ENCODE measurements around the gene MYO1D.
"Not testable (repeated sequence)": the region's sequence is repeated elsewhere in the genome, so short reads cannot be mapped to it uniquely, and the experiment has no call there.

MYO1D gene

GRCh38 chr17:32727681-32728080 is 149.2 kb downstream of the MYO1D start:
- no peak for DNase-seq (ENCODE audit: low spot score)

- DNase-seq (ENCODE audit: low spot score) = no peak
Observed at GRCh38 chr17:32725697-32726096, 151.2 kb downstream of the MYO1D start.

GRCh38 chr17:32723310-32723955 is 153.5 kb downstream of the MYO1D start:
- peak; percentile 80 for DNase-seq (ENCODE audit: low spot score)

GRCh38 chr17:32722733-32723132 is 154.2 kb downstream of the MYO1D start:
- no peak for DNase-seq (ENCODE audit: low spot score)

- DNase-seq (ENCODE audit: low spot score) = no peak
Observed at GRCh38 chr17:32720671-32721070, 156.3 kb downstream of the MYO1D start.

GRCh38 chr17:32719689-32720088 is 157.2 kb downstream of the MYO1D start:
- peak; percentile 88 for DNase-seq (ENCODE audit: low spot score)

GRCh38 chr17:32714922-32715321 is 162.0 kb downstream of the MYO1D start:
- not testable (repeated sequence) for DNase-seq (ENCODE audit: low spot score)

GRCh38 chr17:32714206-32714605 is 162.7 kb downstream of the MYO1D start:
- not testable (repeated sequence) for DNase-seq (ENCODE audit: low spot score)

- DNase-seq (ENCODE audit: low spot score) = no peak
Observed at GRCh38 chr17:32713081-32713480, 163.8 kb downstream of the MYO1D start.

- DNase-seq (ENCODE audit: low spot score) = no peak
Observed at GRCh38 chr17:32709562-32709961, 167.4 kb downstream of the MYO1D start.

GRCh38 chr17:32701871-32702270 is 175.1 kb downstream of the MYO1D start:
- DNase-seq (ENCODE audit: low spot score) = no peak

GRCh38 chr17:32699247-32699646 is 177.7 kb downstream of the MYO1D start:
- DNase-seq (ENCODE audit: low spot score) = no peak

GRCh38 chr17:32697728-32698625 is 178.9 kb downstream of the MYO1D start:
- no peak for DNase-seq (ENCODE audit: low spot score)

GRCh38 chr17:32696426-32696825 is 180.5 kb downstream of the MYO1D start:
- no peak for DNase-seq (ENCODE audit: low spot score)

- no peak for DNase-seq (ENCODE audit: low spot score)
Observed at GRCh38 chr17:32695864-32696263, 181.1 kb downstream of the MYO1D start.

- DNase-seq (ENCODE audit: low spot score) = no peak
Observed at GRCh38 chr17:32693194-32693897, 183.6 kb downstream of the MYO1D start.

- no peak for DNase-seq (ENCODE audit: low spot score)
Observed at GRCh38 chr17:32692179-32692578, 184.7 kb downstream of the MYO1D start.

- DNase-seq (ENCODE audit: low spot score) = no peak
Observed at GRCh38 chr17:32689348-32689747, 187.6 kb downstream of the MYO1D start.

- DNase-seq (ENCODE audit: low spot score) = peak; percentile 17
Observed at GRCh38 chr17:32688221-32688620, 188.7 kb downstream of the MYO1D start.

- DNase-seq (ENCODE audit: low spot score) = no peak
Observed at GRCh38 chr17:32684087-32684958, 192.6 kb downstream of the MYO1D start.

- no peak for DNase-seq (ENCODE audit: low spot score)
Observed at GRCh38 chr17:32673964-32674363, 203.0 kb downstream of the MYO1D start.

- no peak for DNase-seq (ENCODE audit: low spot score)
Observed at GRCh38 chr17:32672711-32673110, 204.2 kb downstream of the MYO1D start.
